ENCODE measurements around the gene ACAD10.

- TF ChIP-seq CTCF (IDR thresholded peaks at IDR 0.05; ENCODE audit: poor library complexity) = no peak
- no peak for TF ChIP-seq EZH2phosphoT487 (IDR thresholded peaks at IDR 0.05; ENCODE audit: low read depth, severe bottlenecking, unreplicated experiment)
These were observed 8.7 kb upstream of the ACAD10 start for GRCh38 chr12:111677186-111677585.

All from hepatocyte (in vitro differentiated cells).